Activated CD8-positive, alpha-beta memory T cell treated with anti-CD3 and anti-CD28 coated beads, Interleukin-2, amount 10 ng/mL, durations not matched to agents 7 days and 5 days (primary cell): ENCODE measurements around the gene ARF3. TPM values are rescaled to one million over a fixed set of nuclear protein-coding genes. Genes with fewer than 3 reads are reported as not detected.

Experiments used
- ATAC-seq: fragments of 150-1000 bp; cut with Tn5 transposase; one replicate; pipeline ENCODE4 v1.10.0; 2021; ENCODE audit warnings: moderate library complexity
- CTCF ChIA-PET: fragments of 350-600 bp; sonication (Branson Sonifier 250); formaldehyde crosslinking; loops from one replicate; lab custom pipeline; 2021; ENCODE audit warnings: antibody characterized with exemption; lab: Charles Lee
- DNase-seq: peaks from one replicate; pipeline ENCODE4 v3.0.0-alpha.2; 2020
- H3K27ac Mint-ChIP-seq: one replicate; pipeline ENCODE4 v1.8.0; 2021; ENCODE audit warnings: mild to moderate bottlenecking, mixed read lengths
- H3K27me3 Mint-ChIP-seq: one replicate; pipeline ENCODE4 v1.8.0; 2021; ENCODE audit warnings: mixed read lengths
- H3K36me3 Mint-ChIP-seq: one replicate; pipeline ENCODE4 v1.8.0; 2021; ENCODE audit warnings: mild to moderate bottlenecking, mixed read lengths
- H3K4me1 Mint-ChIP-seq: one replicate; pipeline ENCODE4 v1.8.0; 2021; ENCODE audit warnings: mixed read lengths
- H3K4me3 Mint-ChIP-seq: one replicate; pipeline ENCODE4 v1.8.0; 2021; ENCODE audit warnings: mild to moderate bottlenecking, moderate library complexity, mixed read lengths
- H3K9me3 Mint-ChIP-seq: one replicate; pipeline ENCODE4 v1.8.0; 2022; ENCODE audit warnings: low read depth, mixed read lengths
- total RNA-seq, 2 experiments: library from RNA; stranded (reverse); gene quantifications; one replicate each; pipeline ENCODE4 v1.2.3, GENCODE V29; 2021

Gene ARF3
- total RNA-seq, 2 experiments from 2014 or later: 89.4 to 118 TPM

- H3K4me1 Mint-ChIP-seq: peaks cover 13% of the 10 kb centered on the region
- peaks cover 67% of the 10 kb centered on the region for H3K27me3 Mint-ChIP-seq
- DNase-seq (no peak), ATAC-seq (no peak)
- H3K27ac Mint-ChIP-seq: no peak overlapping the region
- H3K9me3 Mint-ChIP-seq: no peaks in the 10 kb centered on the region
- no peaks in the 10 kb centered on the region for H3K36me3 Mint-ChIP-seq
- no peak overlapping the region for H3K4me3 Mint-ChIP-seq
- CTCF ChIA-PET: interaction anchor here (0.6 to 31.7 kb wide), 6 partner anchors 10 to 198 kb away, joined by 3 to 921 read pairs (median 4); partner anchors contain the start of genes ARF3, DDX23, TUBA1A and WNT1
These were observed 34.2 kb upstream of the ARF3 start for GRCh38 chr12:48991247-48992050.

- Mint-ChIP-seq H3K4me1 (peaks cover 13% of the 10 kb centered on the region), H3K27ac (no peak overlapping the region), H3K9me3 (no peaks in the 10 kb centered on the region), H3K27me3 (peaks cover 66% of the 10 kb centered on the region), H3K36me3 (no peaks in the 10 kb centered on the region), H3K4me3 (no peak overlapping the region)
- ATAC-seq (no peak), DNase-seq (no peak)
- CTCF ChIA-PET: interaction anchor here (0.9 to 31.7 kb wide), 4 partner anchors 20 to 138 kb away, joined by 3 to 921 read pairs (median 14); partner anchors contain the start of genes ARF3, DDX23, WNT1 and WNT10B
These were observed 33.3 kb upstream of the ARF3 start for GRCh38 chr12:48990552-48990951.

DNA sequence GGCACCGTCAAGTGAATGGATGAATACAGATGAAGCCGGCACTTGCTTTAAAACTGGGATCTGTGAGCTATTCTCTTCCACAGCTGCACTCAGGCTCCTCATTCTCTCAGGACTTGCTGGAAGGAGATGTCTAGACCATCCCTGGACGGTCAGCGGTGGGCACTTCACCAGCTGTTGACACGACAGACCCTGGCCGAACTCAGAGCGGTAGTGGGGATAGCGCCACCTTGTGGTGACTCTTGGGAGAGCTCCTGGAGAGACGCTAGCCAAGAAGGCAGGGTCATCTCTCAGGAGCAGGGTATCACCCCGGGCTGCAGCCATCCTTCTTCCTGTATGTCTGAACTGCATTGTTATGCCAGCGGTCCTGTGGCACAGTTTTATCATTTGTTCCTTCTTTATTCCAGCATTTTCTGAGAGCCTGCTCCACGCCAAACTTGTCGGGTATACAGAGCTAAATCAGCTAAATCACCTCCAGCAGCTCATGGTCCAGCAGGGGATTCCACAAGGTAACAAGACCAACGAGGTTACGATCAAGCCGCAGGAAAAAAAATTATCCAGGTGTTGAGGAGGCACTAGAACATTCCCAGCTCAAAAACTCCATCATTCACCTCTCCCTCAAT, 30.9 kb upstream of the ARF3 start:
- DNase-seq: peak; percentile 82
- peaks cover 66% of the 10 kb centered on the region for H3K27me3 Mint-ChIP-seq
- no peaks in the 10 kb centered on the region for H3K36me3 Mint-ChIP-seq
- ATAC-seq: peak; percentile 88
- CTCF ChIA-PET: interaction anchor here (0.6 to 39.1 kb wide), 51 partner anchors 3 to 255 kb away, joined by 3 to 921 read pairs (median 5); partner anchors contain the start of genes ARF3, DDN, DDX23 and DHH
- peaks cover 7% of the 10 kb centered on the region for H3K4me1 Mint-ChIP-seq
- H3K4me3 Mint-ChIP-seq: no peak overlapping the region
- no peak overlapping the region for H3K27ac Mint-ChIP-seq
- no peaks in the 10 kb centered on the region for H3K9me3 Mint-ChIP-seq

DNA sequence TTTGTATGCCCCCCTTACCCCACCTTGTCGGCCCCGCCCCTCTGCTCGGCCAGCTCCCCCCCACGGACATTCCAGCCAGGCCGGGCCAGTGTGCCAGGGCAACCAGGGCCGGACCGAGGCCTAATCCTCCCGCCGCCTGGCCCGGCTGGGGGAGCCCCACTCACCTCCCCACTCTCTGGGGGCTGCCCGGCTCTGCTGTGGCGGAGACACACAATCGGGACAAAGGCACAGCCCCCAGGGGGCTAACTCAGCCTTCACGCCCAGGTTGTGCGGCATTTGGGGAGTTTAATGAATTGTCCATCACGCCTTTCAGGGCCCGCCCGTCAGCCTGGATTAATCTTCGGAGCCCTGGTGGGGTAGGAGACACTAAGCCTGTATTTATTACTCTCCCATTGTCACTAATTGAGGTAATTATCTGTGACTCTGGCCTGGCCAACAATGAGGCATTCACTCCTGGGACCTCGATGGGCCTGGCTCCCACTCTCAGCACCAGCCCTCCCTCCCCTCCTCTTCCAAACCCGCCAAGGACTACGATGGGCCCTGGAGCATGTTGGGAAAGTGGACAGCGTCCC, 29.5 kb upstream of the ARF3 start:
- CTCF ChIA-PET: interaction anchor here (1.7 to 39.1 kb wide), 9 partner anchors 4 to 133 kb away, joined by 4 to 921 read pairs (median 16); partner anchors contain the start of genes ARF3, DDN, DDX23 and WNT1
- Mint-ChIP-seq H3K4me1 (peaks cover 14% of the 10 kb centered on the region), H3K27me3 (peaks cover 73% of the 10 kb centered on the region), H3K4me3 (no peak overlapping the region), H3K9me3 (no peaks in the 10 kb centered on the region), H3K27ac (no peak overlapping the region), H3K36me3 (no peaks in the 10 kb centered on the region)
- no peak for DNase-seq
- ATAC-seq: no peak

- no peaks in the 10 kb centered on the region for H3K36me3 Mint-ChIP-seq
- peaks cover 23% of the 10 kb centered on the region for H3K4me1 Mint-ChIP-seq
- peaks cover 81% of the 10 kb centered on the region for H3K27me3 Mint-ChIP-seq
- CTCF ChIA-PET: interaction anchor here (3.3 to 39.1 kb wide), 4 partner anchors 5 to 132 kb away, joined by 18 to 921 read pairs (median 491); partner anchors contain the start of genes ARF3, DDN, DDX23 and WNT1
- ATAC-seq: no peak
- H3K9me3 Mint-ChIP-seq: no peaks in the 10 kb centered on the region
- H3K4me3 Mint-ChIP-seq: no peak overlapping the region
- H3K27ac Mint-ChIP-seq: no peak overlapping the region
- DNase-seq: no peak
These were observed 28.6 kb upstream of the ARF3 start for GRCh38 chr12:48985901-48986300.

DNA sequence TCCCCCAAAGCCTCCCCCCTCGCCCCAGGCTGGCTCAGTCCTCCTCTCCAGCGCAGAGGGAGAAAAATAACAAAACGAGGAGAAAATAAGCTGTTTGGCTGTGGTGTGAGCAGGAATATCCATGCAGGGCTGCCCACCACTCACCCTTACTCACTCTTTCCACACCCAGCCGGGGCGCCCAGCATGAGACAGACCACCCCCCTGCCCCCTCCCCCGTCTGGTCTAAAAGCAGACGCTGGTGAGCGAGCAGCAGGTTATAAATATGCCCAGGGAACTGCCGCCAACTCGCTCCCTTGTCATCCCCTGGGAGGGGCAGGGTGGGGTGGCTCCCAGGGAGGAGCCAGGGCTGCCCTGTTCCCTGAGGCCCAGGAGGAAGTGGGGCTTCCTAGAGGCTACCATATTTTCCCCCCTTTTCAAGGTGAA, 28.2 kb upstream of the ARF3 start:
- no peak overlapping the region for H3K27ac Mint-ChIP-seq
- CTCF ChIA-PET: interaction anchor here (4.3 to 39.1 kb wide), 3 partner anchors 6 to 132 kb away, joined by 61 to 921 read pairs (median 921); partner anchors contain the start of genes ARF3, DDN, DDX23 and WNT1
- H3K27me3 Mint-ChIP-seq: peaks cover 81% of the 10 kb centered on the region
- ATAC-seq: no peak
- no peak overlapping the region for H3K4me3 Mint-ChIP-seq
- H3K36me3 Mint-ChIP-seq: no peaks in the 10 kb centered on the region
- DNase-seq: no peak
- H3K9me3 Mint-ChIP-seq: no peaks in the 10 kb centered on the region
- H3K4me1 Mint-ChIP-seq: peaks cover 27% of the 10 kb centered on the region

DNA sequence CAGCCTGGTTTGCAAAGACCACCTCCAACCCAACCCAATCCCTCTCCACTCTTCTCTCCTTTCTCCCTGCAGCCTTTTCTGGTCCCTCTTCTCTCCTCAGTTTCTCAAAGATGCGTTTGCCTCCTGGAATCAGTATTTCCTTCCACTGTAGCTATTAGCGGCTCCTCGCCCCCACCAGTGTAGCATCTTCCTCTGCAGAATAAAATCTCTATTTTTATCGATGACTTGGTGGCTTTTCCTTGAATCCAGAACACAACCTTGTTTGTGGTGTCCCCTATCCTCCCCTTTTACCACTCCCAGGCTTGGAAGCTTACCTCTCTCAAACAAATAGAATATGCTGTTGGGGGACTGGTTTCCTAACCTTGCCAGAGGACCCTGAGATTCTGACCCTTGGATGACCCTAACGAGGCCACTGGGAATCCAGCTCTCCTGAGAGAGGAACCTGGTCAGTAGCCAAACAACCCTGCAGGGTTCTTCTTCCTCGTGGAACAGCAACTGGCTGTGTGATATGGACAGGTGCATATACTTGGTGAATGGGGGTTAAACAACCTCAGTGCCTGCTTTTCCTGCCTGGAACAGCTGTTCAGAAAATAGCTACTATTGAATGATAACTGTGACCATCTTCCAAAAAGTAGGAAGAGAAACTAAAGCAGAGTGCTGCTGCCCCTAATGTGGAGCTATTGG, 25.3 kb upstream of the ARF3 start:
- CTCF ChIA-PET: interaction anchor here (1.0 to 39.1 kb wide), 10 partner anchors 9 to 253 kb away, joined by 3 to 921 read pairs (median 3); partner anchors contain the start of genes ARF3, DDN, DDX23 and RHEBL1
- Mint-ChIP-seq H3K27ac (no peak overlapping the region), H3K36me3 (no peaks in the 10 kb centered on the region), H3K27me3 (peaks cover 77% of the 10 kb centered on the region), H3K9me3 (no peaks in the 10 kb centered on the region), H3K4me3 (peak overlapping the region; percentile 75), H3K4me1 (peaks cover 42% of the 10 kb centered on the region)
- DNase-seq: no peak
- no peak for ATAC-seq

DNA sequence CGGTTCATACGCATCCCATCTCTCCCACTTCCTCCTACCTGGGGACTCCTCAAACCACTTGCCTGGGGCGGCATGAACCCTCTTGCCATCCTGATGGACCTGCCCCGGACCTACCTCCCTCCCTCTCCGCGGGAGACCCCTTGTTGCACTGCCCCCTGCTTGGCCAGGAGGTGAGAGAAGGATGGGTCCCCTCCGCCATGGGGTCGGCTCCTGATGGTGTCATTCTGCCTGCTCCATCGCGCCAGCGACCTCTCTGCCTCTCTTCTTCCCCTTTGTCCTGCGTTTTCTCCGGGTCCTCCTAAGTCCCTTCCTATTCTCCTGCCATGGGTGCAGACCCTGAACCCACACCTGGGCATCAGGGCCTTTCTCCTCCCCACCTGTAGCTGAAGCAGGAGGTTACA, 24.5 kb upstream of the ARF3 start:
- CTCF ChIA-PET: interaction anchor here (0.8 to 39.1 kb wide), 11 partner anchors 9 to 129 kb away, joined by 3 to 921 read pairs (median 4); partner anchors contain the start of genes ARF3, DDN, DDX23 and DHH
- DNase-seq (no peak), ATAC-seq (no peak)
- Mint-ChIP-seq H3K4me1 (peaks cover 50% of the 10 kb centered on the region), H3K36me3 (no peaks in the 10 kb centered on the region), H3K27me3 (peaks cover 77% of the 10 kb centered on the region), H3K27ac (peak overlapping the region; percentile 77), H3K9me3 (no peaks in the 10 kb centered on the region), H3K4me3 (peak overlapping the region; percentile 75)

GRCh38 chr12:48980953-48981756, 23.9 kb upstream of the ARF3 start:
- DNase-seq: peak; percentile 68
- Mint-ChIP-seq H3K27ac (peak overlapping the region; percentile 77), H3K4me3 (peak overlapping the region; percentile 75), H3K4me1 (peaks cover 50% of the 10 kb centered on the region), H3K36me3 (no peaks in the 10 kb centered on the region), H3K27me3 (peaks cover 80% of the 10 kb centered on the region), H3K9me3 (no peaks in the 10 kb centered on the region)
- CTCF ChIA-PET: interaction anchor here (0.8 to 39.1 kb wide), 9 partner anchors 10 to 128 kb away, joined by 3 to 921 read pairs (median 16); partner anchors contain the start of genes ARF3, DDN, DDX23 and DHH
- peak; percentile 32 for ATAC-seq

DNA sequence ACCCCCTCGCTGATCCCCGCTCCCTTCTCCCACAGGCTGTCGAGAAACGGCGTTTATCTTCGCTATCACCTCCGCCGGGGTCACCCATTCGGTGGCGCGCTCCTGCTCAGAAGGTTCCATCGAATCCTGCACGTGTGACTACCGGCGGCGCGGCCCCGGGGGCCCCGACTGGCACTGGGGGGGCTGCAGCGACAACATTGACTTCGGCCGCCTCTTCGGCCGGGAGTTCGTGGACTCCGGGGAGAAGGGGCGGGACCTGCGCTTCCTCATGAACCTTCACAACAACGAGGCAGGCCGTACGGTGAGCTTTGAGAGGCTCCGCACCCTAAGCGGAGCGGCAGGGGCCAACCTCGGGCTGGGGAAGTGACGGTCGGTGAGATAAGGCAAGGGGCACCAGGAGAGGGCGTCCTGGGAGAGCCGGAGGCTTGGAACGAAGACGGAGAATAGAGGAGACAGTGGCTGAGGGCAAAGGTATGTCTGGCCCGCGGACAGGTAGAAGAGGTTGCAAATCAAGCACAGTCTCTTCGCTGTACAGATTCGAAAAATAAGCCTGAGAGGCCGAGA, 23.2 kb upstream of the ARF3 start:
- Mint-ChIP-seq H3K9me3 (no peaks in the 10 kb centered on the region), H3K36me3 (no peaks in the 10 kb centered on the region), H3K27me3 (peaks cover 81% of the 10 kb centered on the region), H3K27ac (peak overlapping the region; percentile 64), H3K4me3 (peak overlapping the region; percentile 75), H3K4me1 (peaks cover 50% of the 10 kb centered on the region)
- peak; percentile 56 for DNase-seq
- peak; percentile 6 for ATAC-seq
- CTCF ChIA-PET: interaction anchor here (0.9 to 39.1 kb wide), 12 partner anchors 10 to 131 kb away, joined by 3 to 921 read pairs (median 17); partner anchors contain the start of genes ARF3, DDN, DDX23 and FKBP11

DNA sequence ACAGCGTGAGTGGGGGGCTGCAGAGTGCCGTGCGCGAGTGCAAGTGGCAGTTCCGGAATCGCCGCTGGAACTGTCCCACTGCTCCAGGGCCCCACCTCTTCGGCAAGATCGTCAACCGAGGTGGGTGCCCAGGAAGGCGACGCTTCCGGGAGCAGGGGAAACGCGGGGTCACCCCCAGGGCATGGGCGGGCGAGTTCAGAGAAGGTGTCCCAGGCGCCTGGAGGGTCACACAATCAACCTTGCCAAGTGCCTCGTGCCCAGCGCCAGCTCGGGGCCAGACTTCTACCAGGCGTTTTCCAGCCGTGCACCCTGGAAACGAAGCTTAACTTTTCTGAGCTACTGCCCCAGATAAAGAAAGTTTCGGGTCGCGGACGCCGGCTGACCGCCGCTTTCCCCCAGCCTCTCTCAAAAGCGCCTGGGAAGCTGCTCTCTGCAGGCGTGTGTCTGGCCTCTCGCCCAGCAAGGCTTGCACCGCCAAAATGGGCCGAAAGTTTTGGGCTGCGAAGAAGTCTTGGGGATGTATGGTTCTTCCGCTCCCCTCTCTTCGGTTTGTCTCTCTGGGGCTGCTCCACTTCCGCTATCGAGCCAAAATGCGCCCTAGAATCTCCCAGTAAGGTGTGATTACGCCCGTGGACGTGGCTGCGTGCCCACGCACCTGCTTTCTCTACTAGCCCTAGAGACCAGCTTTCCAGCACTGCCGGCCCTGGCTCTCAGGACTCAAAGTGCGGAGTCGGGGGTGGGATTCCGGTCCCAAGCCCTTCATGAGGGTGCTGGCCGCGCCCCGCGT, 22.5 kb upstream of the ARF3 start:
- DNase-seq: peak; percentile 74
- H3K9me3 Mint-ChIP-seq: no peaks in the 10 kb centered on the region
- no peaks in the 10 kb centered on the region for H3K36me3 Mint-ChIP-seq
- H3K4me3 Mint-ChIP-seq: peak overlapping the region; percentile 75
- peaks cover 81% of the 10 kb centered on the region for H3K27me3 Mint-ChIP-seq
- CTCF ChIA-PET: interaction anchor here (0.8 to 39.1 kb wide), 18 partner anchors 10 to 151 kb away, joined by 3 to 921 read pairs (median 4); partner anchors contain the start of genes ARF3, DDN, DDX23 and FKBP11
- H3K27ac Mint-ChIP-seq: peak overlapping the region; percentile 64
- peak; percentile 49 for ATAC-seq
- peaks cover 50% of the 10 kb centered on the region for H3K4me1 Mint-ChIP-seq
